T-helper 1 cell treated with Interleukin-12 subunit alpha and Interleukin-12 subunit beta and Interleukin-4 antibody, amounts not matched to agents 30 μg/mL and 1 μg/mL, for 36 hours (primary cell): ENCODE measurements around the gene RPS6KA5.
"Not testable (repeated sequence)": the region's sequence is repeated elsewhere in the genome, so short reads cannot be mapped to it uniquely, and the experiment has no call there.

ENCODE experiments used
- H3K27ac Mint-ChIP-seq: one replicate; pipeline ENCODE4 v1.8.0; 2021; ENCODE audit warnings: mild to moderate bottlenecking, mixed read lengths
- H3K27me3 Mint-ChIP-seq: one replicate; pipeline ENCODE4 v1.8.0; 2021; ENCODE audit warnings: low read depth, mixed read lengths
- H3K36me3 Mint-ChIP-seq: one replicate; pipeline ENCODE4 v1.8.0; 2021; ENCODE audit warnings: low read depth, mixed read lengths
- H3K4me1 Mint-ChIP-seq: one replicate; pipeline ENCODE4 v1.8.0; 2021; ENCODE audit warnings: low read depth, mixed read lengths
- H3K4me3 Mint-ChIP-seq: one replicate; pipeline ENCODE4 v1.8.0; 2021; ENCODE audit warnings: mild to moderate bottlenecking, moderate library complexity, mixed read lengths
- H3K9me3 Mint-ChIP-seq: one replicate; pipeline ENCODE4 v1.8.0; 2021; ENCODE audit warnings: mixed read lengths

The RPS6KA5 gene

DNA sequence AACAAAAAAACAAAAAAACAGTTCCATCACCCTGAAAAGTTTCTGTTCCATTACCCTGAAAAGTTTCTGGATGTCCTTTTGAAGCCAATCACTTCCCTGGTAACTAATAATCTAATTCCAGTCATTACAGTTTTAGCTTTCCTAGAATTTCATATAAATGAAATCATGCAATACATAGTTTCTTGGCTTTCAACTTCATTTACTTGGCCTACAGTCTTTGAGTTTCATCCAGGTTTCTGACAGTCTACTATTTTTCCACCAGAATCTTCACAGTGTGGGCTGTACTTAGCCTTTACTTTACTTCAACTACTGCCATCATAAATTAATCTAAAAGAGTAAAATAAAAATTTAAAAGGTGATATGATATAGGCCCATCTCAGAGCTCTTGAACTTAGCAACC is 55.5 kb downstream of the RPS6KA5 start:
- no peaks in the 10 kb centered on the region for H3K9me3 Mint-ChIP-seq
- H3K27ac Mint-ChIP-seq, result no peak overlapping the region
- no peak overlapping the region for H3K4me3 Mint-ChIP-seq
- peaks cover 11% of the 10 kb centered on the region for H3K36me3 Mint-ChIP-seq
- peaks cover 31% of the 10 kb centered on the region for H3K4me1 Mint-ChIP-seq
- H3K27me3 Mint-ChIP-seq, result no peaks in the 10 kb centered on the region

DNA sequence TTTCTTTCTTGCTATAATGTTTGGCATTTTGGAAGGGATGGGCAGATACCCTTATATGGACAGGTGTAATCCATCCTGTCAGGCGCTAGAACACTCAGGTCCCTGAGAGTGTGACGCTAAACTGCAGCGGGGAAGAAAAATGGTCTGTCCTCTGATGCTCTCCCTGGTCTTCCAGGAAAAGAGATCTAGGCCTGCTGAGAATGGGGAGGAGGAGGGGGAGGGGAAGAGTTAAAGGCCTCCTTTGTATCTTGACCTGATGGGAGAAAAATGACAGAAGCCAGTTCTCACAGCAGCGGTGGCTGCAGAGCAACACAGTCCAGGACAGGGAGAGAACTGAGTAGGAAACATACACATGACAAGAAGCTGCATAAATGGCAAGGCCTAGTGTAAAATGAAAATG is 61.1 kb downstream of the RPS6KA5 start:
- Mint-ChIP-seq H3K36me3 (peaks cover 26% of the 10 kb centered on the region), H3K27ac (no peak overlapping the region), H3K9me3 (no peaks in the 10 kb centered on the region)

DNA sequence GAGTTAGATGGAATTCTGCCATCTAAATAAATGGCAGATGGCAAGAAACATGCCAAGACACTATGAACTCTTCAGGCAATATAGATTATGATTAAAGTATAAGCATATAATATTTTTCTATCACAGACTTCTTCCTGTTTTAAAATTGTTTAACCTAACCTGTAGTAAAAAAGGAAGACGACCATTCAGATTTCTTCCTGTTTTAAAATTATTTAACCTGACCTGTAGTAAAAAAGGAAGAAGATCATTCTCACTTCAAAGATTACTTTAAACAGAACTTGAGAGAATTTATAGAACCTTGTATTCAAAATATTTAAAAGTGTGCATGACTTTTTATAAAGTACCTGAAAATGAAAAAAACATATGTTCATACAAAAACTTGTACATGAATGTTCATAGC is 63.5 kb downstream of the RPS6KA5 start:
- Mint-ChIP-seq H3K36me3 (peaks cover 40% of the 10 kb centered on the region), H3K27me3 (no peaks in the 10 kb centered on the region), H3K9me3 (no peaks in the 10 kb centered on the region), H3K4me1 (peaks cover 29% of the 10 kb centered on the region), H3K4me3 (no peak overlapping the region), H3K27ac (no peak overlapping the region)

More for the DNA sequence above, 61.1 kb downstream of the RPS6KA5 start:
- Mint-ChIP-seq H3K27me3 (no peaks in the 10 kb centered on the region), H3K4me3 (no peak overlapping the region), H3K4me1 (peaks cover 17% of the 10 kb centered on the region)

DNA sequence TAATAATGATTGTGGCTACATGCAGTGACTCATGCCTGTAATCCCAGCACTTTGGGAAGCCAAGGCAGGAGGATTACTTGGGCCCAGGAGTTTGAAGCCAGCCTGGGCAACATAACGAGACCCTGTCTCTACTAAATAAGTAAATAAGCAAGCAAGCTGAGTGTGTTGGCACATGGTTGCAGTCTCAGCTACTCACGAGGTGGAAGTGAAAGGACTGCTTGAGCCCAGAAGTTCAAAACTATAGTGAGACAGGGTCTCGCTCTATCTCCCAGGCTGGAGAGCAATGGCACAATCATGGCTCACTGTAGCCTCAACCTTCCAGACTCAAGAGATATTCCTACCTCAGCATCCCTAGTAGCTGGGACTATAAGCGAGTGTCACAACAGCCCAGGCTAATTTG is 64.7 kb downstream of the RPS6KA5 start:
- Mint-ChIP-seq H3K27ac (no peak overlapping the region), H3K4me1 (peaks cover 27% of the 10 kb centered on the region), H3K36me3 (peaks cover 41% of the 10 kb centered on the region), H3K9me3 (no peaks in the 10 kb centered on the region), H3K27me3 (no peaks in the 10 kb centered on the region), H3K4me3 (no peak overlapping the region)

DNA sequence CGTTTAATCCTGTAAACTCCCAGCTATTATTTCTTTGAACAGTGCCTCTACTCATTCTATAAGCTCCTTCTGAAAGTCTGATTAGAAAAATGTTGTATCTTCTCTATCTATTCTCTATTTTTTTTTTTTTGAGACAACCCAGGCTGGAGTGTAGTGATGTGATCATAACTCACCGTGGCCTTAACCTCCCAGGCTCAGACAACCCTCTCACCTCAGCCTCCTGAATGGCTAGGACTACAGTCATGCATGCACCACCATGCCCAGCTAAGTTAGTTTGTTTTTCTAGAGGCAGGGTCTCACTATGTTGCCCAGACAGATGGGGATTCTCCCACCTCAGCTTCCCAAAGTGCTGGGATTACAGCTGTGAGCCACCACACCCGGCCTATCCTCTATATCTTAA is 66.6 kb downstream of the RPS6KA5 start:
- peaks cover 27% of the 10 kb centered on the region for H3K4me1 Mint-ChIP-seq
- no peaks in the 10 kb centered on the region for H3K27me3 Mint-ChIP-seq
- peaks cover 44% of the 10 kb centered on the region for H3K36me3 Mint-ChIP-seq
- H3K9me3 Mint-ChIP-seq, result no peaks in the 10 kb centered on the region
- H3K4me3 Mint-ChIP-seq, result no peak overlapping the region
- H3K27ac Mint-ChIP-seq, result peak overlapping the region; percentile 20

DNA sequence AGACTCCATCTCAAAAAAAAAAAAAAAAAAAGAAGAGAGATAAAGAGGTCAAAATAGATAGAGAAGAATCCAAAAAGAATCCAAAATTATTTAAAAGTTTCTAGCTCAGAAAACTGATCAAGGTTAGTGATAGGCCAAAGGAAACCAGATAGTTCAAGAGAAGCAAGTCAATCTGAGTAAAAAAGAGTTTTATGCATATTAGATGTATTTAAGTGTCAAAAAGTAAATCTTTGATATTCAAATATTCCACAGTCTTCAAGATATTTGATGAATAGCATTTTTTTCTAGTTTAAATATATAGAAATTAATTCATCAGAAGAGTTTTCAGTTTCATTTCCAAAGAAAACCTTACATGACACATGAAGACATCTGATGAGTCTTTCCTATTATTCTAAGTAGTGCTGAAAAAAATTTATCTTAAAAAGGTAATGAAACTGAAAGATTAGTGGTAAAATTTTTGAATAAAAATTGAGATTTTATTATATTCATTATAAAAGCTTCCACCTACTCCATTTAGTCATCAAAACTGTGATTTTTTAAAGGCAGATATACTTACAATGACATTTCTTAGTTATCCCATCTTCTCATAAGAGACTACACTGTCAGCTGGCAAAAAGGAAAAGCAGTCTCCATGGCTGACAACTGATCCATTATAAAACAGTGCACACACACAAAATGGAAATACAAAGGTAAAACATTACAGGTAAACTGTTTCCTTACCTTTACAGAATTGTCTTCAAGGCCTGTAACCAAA is 68.6 kb downstream of the RPS6KA5 start:
- Mint-ChIP-seq H3K4me1 (peaks cover 29% of the 10 kb centered on the region), H3K27ac (peak overlapping the region; percentile 1), H3K9me3 (no peaks in the 10 kb centered on the region), H3K27me3 (no peaks in the 10 kb centered on the region), H3K4me3 (no peak overlapping the region), H3K36me3 (peaks cover 46% of the 10 kb centered on the region)

DNA sequence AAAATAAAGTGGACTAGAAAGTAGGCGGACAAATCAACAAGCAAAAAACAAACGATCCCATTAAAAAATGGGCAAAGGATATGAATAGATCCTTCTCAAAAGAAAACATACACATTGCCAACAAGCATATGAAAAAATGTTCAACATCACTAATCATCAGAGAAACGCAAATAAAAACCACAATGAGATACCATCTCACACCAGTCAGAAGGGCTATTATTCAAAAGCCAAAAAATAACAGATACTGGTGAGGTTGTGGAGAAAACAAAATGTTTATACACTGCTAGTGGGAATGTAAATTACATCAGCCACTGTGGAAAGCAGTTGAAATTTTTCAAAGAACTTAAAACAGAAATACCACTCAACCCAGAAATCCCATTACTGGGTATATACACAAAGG is 70.3 kb downstream of the RPS6KA5 start:
- Mint-ChIP-seq H3K4me1 (peaks cover 32% of the 10 kb centered on the region), H3K36me3 (peaks cover 46% of the 10 kb centered on the region), H3K4me3 (no peak overlapping the region), H3K27me3 (no peaks in the 10 kb centered on the region), H3K9me3 (no peaks in the 10 kb centered on the region), H3K27ac (peak overlapping the region; percentile 21)

DNA sequence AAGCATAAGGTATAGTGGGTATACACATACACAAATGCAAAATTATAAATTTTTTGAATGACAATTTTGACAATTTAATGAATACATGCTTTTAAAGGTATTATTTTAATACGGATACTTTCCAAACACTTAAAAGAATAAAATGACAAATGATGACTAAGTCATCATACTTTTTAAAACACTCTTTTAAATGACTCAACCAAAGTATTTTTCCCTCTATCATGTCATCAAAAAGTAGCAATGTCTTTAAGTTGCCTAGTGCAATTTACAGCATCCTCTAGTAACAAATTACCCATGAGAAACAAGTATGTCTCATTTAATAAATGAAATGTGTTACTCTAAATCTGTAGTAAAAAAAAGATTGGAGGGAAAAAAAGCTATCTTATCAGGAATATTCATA is 73.3 kb downstream of the RPS6KA5 start:
- peaks cover 29% of the 10 kb centered on the region for H3K36me3 Mint-ChIP-seq
- no peaks in the 10 kb centered on the region for H3K9me3 Mint-ChIP-seq

DNA sequence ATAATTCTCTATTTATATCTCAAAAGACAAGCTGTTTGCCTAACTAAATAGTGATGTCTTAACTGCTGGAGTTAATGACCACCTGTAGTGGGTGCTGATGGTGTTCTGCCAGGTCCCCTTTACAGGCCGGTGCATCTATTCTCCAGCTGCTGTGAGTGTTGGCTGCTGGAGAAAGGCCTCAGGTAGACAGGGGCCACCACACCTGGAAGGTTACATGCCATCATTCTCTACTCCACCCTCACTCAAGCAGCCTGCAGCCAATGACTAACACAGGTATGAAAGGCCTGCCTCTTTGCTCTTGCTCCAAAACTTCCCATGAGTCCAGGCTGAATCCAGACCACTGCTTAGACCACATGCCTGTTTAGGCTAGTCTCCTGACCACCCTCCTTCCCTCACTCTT is 73.9 kb downstream of the RPS6KA5 start:
- Mint-ChIP-seq H3K27me3 (no peaks in the 10 kb centered on the region), H3K9me3 (no peaks in the 10 kb centered on the region), H3K4me1 (peaks cover 22% of the 10 kb centered on the region), H3K27ac (no peak overlapping the region), H3K36me3 (peaks cover 27% of the 10 kb centered on the region), H3K4me3 (no peak overlapping the region)

More for the DNA sequence above, 73.3 kb downstream of the RPS6KA5 start:
- Mint-ChIP-seq H3K27me3 (no peaks in the 10 kb centered on the region), H3K4me1 (peaks cover 20% of the 10 kb centered on the region), H3K4me3 (no peak overlapping the region), H3K27ac (no peak overlapping the region)

DNA sequence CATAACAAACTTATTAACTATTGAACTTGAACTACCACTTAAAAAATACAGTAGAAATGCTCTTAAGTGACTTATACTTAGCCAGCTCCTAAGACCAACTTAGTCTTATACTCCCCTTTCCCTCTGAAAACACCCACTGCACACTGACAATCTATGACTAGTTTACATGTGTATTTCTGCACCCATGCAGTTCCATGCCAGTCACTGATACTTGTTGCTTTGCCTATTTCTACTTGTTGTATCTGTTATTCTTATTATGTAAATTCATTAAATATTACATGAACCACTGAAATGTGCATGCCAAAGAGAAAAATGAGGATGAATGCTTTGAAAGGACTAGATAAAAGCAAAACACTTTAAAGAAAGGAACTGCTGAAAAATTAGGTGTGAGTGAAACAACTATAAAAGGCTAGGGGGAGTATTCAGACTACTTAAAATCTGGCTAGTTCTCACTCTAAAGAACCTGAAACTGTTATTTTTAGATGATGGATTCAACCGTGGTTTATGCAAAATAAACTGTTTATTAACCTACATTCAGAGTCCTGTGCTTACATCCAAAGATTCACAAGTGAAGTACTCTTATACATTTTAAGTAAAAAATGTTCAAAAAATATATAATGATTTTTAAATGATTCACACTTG is 74.7 kb downstream of the RPS6KA5 start:
- no peak overlapping the region for H3K4me3 Mint-ChIP-seq
- peaks cover 20% of the 10 kb centered on the region for H3K4me1 Mint-ChIP-seq
- H3K27me3 Mint-ChIP-seq, result no peaks in the 10 kb centered on the region
- H3K27ac Mint-ChIP-seq, result no peak overlapping the region
- H3K9me3 Mint-ChIP-seq, result no peaks in the 10 kb centered on the region
- peaks cover 22% of the 10 kb centered on the region for H3K36me3 Mint-ChIP-seq

DNA sequence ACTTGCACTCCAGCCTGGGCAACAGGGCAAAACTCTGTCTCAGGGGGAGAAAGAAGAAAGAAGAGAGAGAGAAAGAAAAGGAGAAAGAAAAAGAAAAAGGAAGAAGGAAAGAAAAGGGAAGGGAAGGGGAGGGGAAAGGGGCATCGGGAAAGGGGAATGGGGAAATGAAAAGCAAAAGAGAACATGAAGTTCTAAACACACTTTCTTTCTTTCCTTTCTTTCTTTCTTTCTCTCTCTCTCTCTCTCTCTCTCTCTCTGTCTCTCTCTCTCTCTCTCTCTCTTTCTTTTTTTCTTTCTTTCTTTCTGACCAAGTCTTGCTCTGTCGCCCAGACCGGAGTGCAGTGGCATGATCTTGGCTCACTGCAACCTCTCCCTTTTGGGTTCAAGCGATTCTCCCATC is 76.9 kb downstream of the RPS6KA5 start:
- Mint-ChIP-seq H3K4me3 (no peak overlapping the region), H3K9me3 (no peaks in the 10 kb centered on the region), H3K27ac (no peak overlapping the region), H3K4me1 (peaks cover 14% of the 10 kb centered on the region), H3K27me3 (no peaks in the 10 kb centered on the region), H3K36me3 (peaks cover 16% of the 10 kb centered on the region)

DNA sequence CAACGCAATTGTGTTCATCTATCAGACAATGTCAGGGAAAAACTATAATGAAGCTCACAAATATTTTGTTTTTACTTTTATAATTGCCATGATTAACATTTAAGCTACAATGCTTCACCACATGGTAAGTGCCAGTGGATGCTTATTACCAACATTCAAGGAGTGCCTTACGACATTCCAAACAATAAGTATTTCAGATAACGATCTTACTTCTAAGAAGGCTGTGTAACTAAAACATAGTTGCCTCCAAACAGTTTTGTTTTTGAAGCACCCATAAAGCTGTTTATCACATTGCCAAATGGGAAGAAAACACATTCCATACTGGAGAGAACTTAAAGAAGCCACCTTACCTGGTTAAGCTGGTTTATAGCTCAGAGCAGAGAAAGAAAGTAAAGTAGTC is 78.8 kb downstream of the RPS6KA5 start:
- Mint-ChIP-seq H3K9me3 (no peaks in the 10 kb centered on the region), H3K27me3 (no peaks in the 10 kb centered on the region), H3K4me1 (peaks cover 7% of the 10 kb centered on the region), H3K36me3 (peaks cover 19% of the 10 kb centered on the region), H3K4me3 (no peak overlapping the region), H3K27ac (no peak overlapping the region)

DNA sequence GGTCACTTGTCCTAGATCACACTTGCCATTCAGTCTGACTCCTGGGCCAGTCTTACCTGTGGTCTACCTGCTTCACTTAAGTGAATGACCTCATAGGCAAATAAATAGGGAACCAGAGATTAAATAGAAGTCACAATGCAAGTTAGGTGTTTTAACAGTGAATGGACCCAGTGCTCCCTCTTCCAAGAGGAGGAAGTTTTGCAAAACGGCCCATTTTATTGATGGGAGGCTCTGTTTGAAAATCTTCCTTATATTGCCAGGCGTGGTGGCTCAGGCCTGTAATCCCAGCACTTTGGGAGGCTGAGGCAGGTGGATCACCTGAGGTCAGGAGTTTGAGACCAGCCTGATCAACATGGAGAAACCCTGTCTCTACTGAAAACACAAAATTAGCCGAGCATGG is 79.8 kb downstream of the RPS6KA5 start:
- not testable (repeated sequence) for H3K4me3 Mint-ChIP-seq, H3K27me3 Mint-ChIP-seq, H3K4me1 Mint-ChIP-seq, H3K9me3 Mint-ChIP-seq, H3K27ac Mint-ChIP-seq
- peaks cover 24% of the 10 kb centered on the region for H3K36me3 Mint-ChIP-seq

DNA sequence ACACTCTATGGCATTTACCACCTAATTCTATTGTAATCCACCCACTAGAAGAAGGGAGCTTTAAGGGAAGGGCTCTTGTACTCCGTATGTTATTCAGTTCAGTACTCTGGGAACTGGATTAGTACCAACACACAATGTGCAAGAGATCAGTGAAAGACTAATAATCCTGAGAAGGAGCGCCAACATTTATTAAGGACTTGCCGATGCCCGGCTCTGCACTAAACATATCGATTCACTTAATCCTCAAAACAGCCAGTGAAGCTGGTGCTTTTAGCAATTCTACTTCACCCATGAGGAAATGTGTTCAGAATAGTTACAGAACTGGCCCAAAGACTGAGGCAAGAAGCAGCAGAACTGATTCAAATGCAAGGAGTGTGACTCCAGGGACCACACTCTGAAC is 80.9 kb downstream of the RPS6KA5 start:
- no peaks in the 10 kb centered on the region for H3K27me3 Mint-ChIP-seq
- no peaks in the 10 kb centered on the region for H3K9me3 Mint-ChIP-seq
- no peak overlapping the region for H3K27ac Mint-ChIP-seq
- H3K4me3 Mint-ChIP-seq, result no peak overlapping the region
- peaks cover 8% of the 10 kb centered on the region for H3K4me1 Mint-ChIP-seq
- H3K36me3 Mint-ChIP-seq, result peaks cover 29% of the 10 kb centered on the region

DNA sequence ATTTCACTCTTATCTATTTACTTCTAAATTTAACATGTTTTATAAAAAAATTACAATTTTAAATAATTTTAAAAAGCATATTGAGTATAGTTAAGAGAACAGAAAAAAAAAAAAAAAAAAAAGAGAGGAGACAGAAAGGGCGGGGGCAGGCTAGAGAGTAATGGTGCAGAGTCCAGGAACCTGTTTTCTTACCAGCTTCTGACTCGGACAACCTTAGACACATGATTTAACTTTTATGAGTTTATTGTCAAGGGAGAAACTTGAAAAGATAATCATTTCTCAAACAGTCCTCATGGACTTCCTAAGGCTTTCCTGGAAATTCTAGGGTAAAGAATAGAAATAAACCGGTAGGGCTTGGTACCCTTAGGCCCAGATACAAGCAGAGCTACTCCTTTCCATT is 84.3 kb downstream of the RPS6KA5 start:
- Mint-ChIP-seq H3K4me3 (no peak overlapping the region), H3K4me1 (peaks cover 9% of the 10 kb centered on the region), H3K27ac (no peak overlapping the region), H3K27me3 (no peaks in the 10 kb centered on the region), H3K36me3 (peaks cover 46% of the 10 kb centered on the region), H3K9me3 (no peaks in the 10 kb centered on the region)
